LNCAP (cell line): ENCODE data around the gene ZNF202.

ENCODE experiments used
- CTCF ChIP-seq: fragments of 450-650 bp; IDR thresholded peaks from 2 replicates; pipeline ENCODE4 v1.5.1; 2017; ENCODE audit warnings: mild to moderate bottlenecking

The ZNF202 gene

GRCh38 chr11:123741159-123742030, at the start of gene ZNF202:
Gene ZNF202 (minus strand): TSS chr11:123741660. CDS start chr11:123730888, 10,772 bp downstream.
- no peak for TF ChIP-seq CTCF

- no peak for TF ChIP-seq CTCF
These were observed 42.1 kb upstream of the ZNF202 start for GRCh38 chr11:123783536-123783935.

DNA sequence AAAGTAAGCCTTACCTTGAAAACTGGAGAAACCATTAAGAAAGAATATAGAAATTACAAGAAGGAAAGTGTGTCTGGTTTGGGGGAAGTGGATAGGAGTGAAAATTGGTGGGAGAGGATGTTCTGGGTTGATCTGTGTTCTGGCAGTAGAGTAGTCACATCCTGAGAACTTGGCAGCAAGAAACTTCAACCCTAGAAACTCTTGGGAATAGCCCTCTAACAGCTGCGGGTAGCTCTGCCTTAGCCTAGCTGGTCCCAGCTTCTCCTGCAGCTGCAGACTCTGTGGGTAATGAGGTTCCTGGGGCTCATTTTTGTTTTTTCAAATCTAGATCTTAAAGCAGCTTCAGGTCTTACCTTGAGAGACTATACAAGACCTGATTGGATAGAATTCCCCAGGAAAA, 37.1 kb upstream of the ZNF202 start:
- TF ChIP-seq CTCF = no peak

- no peak for TF ChIP-seq CTCF
These were observed 34.5 kb upstream of the ZNF202 start for GRCh38 chr11:123775715-123776549.

DNA sequence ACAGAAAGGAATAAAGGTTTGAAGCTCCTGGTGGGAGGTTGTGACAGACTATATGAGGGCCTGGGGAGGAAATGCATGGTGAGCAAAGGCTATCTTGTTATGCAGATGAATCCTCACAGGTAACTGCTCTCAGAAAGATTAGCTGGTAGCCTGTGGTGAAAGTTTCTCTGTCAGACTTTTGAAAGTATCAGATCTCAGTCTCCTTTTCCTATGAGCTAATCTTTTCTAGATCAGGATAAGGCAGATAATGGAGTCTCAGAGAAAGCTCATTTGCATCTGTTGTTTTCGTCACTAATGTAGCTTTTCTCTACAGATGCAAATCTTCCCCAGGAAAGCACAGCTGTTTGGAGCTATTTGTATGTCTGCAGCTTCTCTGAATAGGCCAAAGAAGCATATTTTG, 33.8 kb upstream of the ZNF202 start:
- no peak for TF ChIP-seq CTCF

DNA sequence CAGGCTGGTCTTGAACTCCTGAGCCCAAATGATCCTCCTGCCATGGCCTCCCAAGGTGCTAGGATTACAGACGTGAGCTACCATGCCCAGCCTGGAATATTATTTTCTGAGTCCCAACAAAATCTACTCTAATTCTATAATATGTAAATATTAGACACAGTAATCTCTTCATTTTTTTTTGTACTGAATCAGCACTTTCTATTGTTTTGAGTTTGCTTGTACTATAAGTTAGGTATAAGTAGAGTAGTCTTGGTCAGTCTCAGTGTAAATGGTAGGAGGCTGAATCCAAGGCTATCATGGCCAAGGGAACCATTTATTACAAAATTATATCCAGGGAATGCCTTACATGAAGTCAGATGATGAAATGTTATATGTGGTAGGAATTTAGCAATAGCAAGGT, 32.5 kb upstream of the ZNF202 start:
- TF ChIP-seq CTCF = no peak

- no peak for TF ChIP-seq CTCF
These were observed 31.6 kb upstream of the ZNF202 start for GRCh38 chr11:123773026-123773425.
